ENCODE measurements around the gene PSMD6.

- no peak for TF ChIP-seq CTCF (IDR thresholded peaks at IDR 0.05; ENCODE audit: low read depth, low read length)
- TF ChIP-seq EZH2phosphoT487 (IDR thresholded peaks at IDR 0.05; ENCODE audit: low read depth), result no peak
Measured at GRCh38 chr3:64063983-64064438, 40.7 kb upstream of the PSMD6 start.

Measured in OCI-LY3 (cell line).